GM23248 (cell line): ENCODE measurements around the gene GRIN2D.

Experiments used
- EZH2 ChIP-seq: fragments of 200-600 bp; sonication (generic); IDR thresholded peaks from 2 replicates; pipeline ENCODE4 v1.6.1; 2018; ENCODE audit warnings: antibody characterized with exemption, mild to moderate bottlenecking; ENCODE audit not compliant: insufficient read depth, poor library complexity, severe bottlenecking
- EZH2phosphoT487 ChIP-seq: fragments of 200-600 bp; sonication (generic); IDR thresholded peaks from 2 replicates; pipeline ENCODE4 v1.6.1; 2018; ENCODE audit warnings: antibody characterized with exemption, moderate library complexity, mild to moderate bottlenecking, low read depth; ENCODE audit not compliant: insufficient read depth

DNA sequence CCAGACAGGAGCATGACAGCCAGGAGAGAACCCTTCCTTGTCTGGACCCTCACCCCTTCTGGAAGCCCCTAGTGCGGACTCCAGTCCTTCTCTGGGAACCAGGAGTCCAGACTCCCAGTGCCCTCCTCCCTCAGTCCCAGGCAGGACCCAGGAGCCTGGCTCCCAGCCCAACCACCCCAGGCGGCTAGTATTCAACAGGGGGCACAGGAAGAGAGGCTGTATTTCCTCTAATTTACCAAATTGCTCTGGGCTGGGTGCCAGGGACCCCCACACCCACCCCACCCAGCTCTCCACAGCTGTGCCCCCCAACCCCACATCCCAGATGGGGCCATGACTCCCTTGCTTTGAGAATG is 3.3 kb downstream of the GRIN2D start:
- TF ChIP-seq EZH2phosphoT487: no peak
- no peak for TF ChIP-seq EZH2
